WTC11 (cell line): Measurements from ENCODE around the gene RTBDN. TPM values are rescaled to one million over a fixed set of nuclear protein-coding genes. Genes with fewer than 3 reads are reported as not detected.
A peak's percentile ranks its signal among the peaks of the same experiment; 100 is the strongest.

Experiments used
- ATAC-seq: fragments of 200-7000 bp; cut with Tn5 transposase; 2 replicates; pipeline ENCODE4 v1.10.0; 2021; ENCODE audit warnings: mild to moderate bottlenecking, moderate library complexity
- CTCF ChIA-PET: fragments of 300-600 bp; sonication (Branson Sonifier 250); formaldehyde crosslinking; loops from one replicate; lab custom pipeline; 2021; ENCODE audit warnings: antibody characterized with exemption; lab: Charles Lee
- POLR2A ChIA-PET: fragments of 350-600 bp; sonication (Branson Sonifier 250); formaldehyde crosslinking; loops from one replicate; lab custom pipeline; 2021; ENCODE audit warnings: antibody characterized with exemption; lab: Charles Lee
- DNase-seq: peaks from one replicate; pipeline ENCODE4 v3.0.0; 2021; ENCODE audit warnings: low spot score
- H3K27ac Mint-ChIP-seq: 2 replicates; pipeline ENCODE4 v1.8.0; 2021; ENCODE audit warnings: mixed read lengths
- H3K27me3 Mint-ChIP-seq: 2 replicates; pipeline ENCODE4 v1.8.0; 2021; ENCODE audit warnings: low read depth, mild to moderate bottlenecking, moderate library complexity, mixed read lengths
- H3K36me3 Mint-ChIP-seq: 2 replicates; pipeline ENCODE4 v1.8.0; 2021; ENCODE audit warnings: mixed read lengths
- H3K4me1 Mint-ChIP-seq: 2 replicates; pipeline ENCODE4 v1.8.0; 2022; ENCODE audit warnings: mixed read lengths
- H3K4me3 Mint-ChIP-seq: 2 replicates; pipeline ENCODE4 v1.8.0; 2021; ENCODE audit warnings: mild to moderate bottlenecking, moderate library complexity, mixed read lengths
- H3K9me3 Mint-ChIP-seq: 2 replicates; pipeline ENCODE4 v1.8.0; 2021; ENCODE audit warnings: mixed read lengths
- ATF2 ChIP-seq: sonication (generic); formaldehyde crosslinking; IDR thresholded peaks from 2 replicates; pipeline ENCODE4 v1.8.1; 2022; ENCODE audit warnings: low read depth, missing genetic modification reagents, borderline replicate concordance
- ATF6 ChIP-seq: sonication (generic); formaldehyde crosslinking; IDR thresholded peaks from 2 replicates; pipeline ENCODE4 v1.8.1; 2023; ENCODE audit warnings: mild to moderate bottlenecking, missing genetic modification reagents
- CDX4 ChIP-seq: fragments of 250-450 bp; sonication (Bioruptor Pico); IDR thresholded peaks from 2 replicates; pipeline ENCODE4 v1.9.0; 2021; ENCODE audit warnings: moderate library complexity, mild to moderate bottlenecking, inconsistent platforms, borderline replicate concordance
- E2F4 ChIP-seq: sonication (generic); formaldehyde crosslinking; IDR thresholded peaks from 2 replicates; pipeline ENCODE4 v1.8.1; 2022; ENCODE audit warnings: low read depth, mild to moderate bottlenecking, moderate library complexity, missing genetic modification reagents, borderline replicate concordance
- E2F5 ChIP-seq: sonication (generic); formaldehyde crosslinking; IDR thresholded peaks from 2 replicates; pipeline ENCODE4 v1.8.1; 2022; ENCODE audit warnings: mild to moderate bottlenecking, moderate library complexity, missing genetic modification reagents
- ELF4 ChIP-seq: sonication (generic); formaldehyde crosslinking; IDR thresholded peaks from 2 replicates; pipeline ENCODE4 v1.8.1; 2022; ENCODE audit warnings: low read depth, mild to moderate bottlenecking, moderate library complexity, missing genetic modification reagents
- EMX1 ChIP-seq: fragments of 250-450 bp; sonication (Bioruptor Pico); IDR thresholded peaks from 2 replicates; pipeline ENCODE4 v1.8.0; 2021; ENCODE audit warnings: mild to moderate bottlenecking
- HMGXB4 ChIP-seq: sonication (generic); formaldehyde crosslinking; IDR thresholded peaks from 2 replicates; pipeline ENCODE4 v1.8.1; 2023; ENCODE audit warnings: mild to moderate bottlenecking, moderate library complexity, missing genetic modification reagents
- IRF2 ChIP-seq: sonication (generic); formaldehyde crosslinking; IDR thresholded peaks from 2 replicates; pipeline ENCODE4 v1.8.0; 2022; ENCODE audit warnings: low read depth, missing genetic modification reagents, borderline replicate concordance
- MYBL2 ChIP-seq: sonication (generic); formaldehyde crosslinking; IDR thresholded peaks from 2 replicates; pipeline ENCODE4 v1.8.1; 2023; ENCODE audit warnings: mild to moderate bottlenecking, moderate library complexity, missing genetic modification reagents
- NFYB ChIP-seq: sonication (generic); formaldehyde crosslinking; conservative IDR thresholded peaks from 2 replicates; pipeline ENCODE4 v1.8.0; 2022; ENCODE audit warnings: low read depth, missing genetic modification reagents
- PRDM15 ChIP-seq: sonication (generic); formaldehyde crosslinking; IDR thresholded peaks from 2 replicates; pipeline ENCODE4 v1.8.0; 2022; ENCODE audit warnings: missing genetic modification reagents
- PRRX2 ChIP-seq: fragments of 250-450 bp; sonication (Bioruptor Pico); IDR thresholded peaks from 2 replicates; pipeline ENCODE4 v1.8.0; 2021; ENCODE audit warnings: mild to moderate bottlenecking
- RELA ChIP-seq: sonication (generic); formaldehyde crosslinking; IDR thresholded peaks from 2 replicates; pipeline ENCODE4 v1.8.1; 2022; ENCODE audit warnings: missing genetic modification reagents, mild to moderate bottlenecking, borderline replicate concordance
- SP1 ChIP-seq: sonication (generic); formaldehyde crosslinking; conservative IDR thresholded peaks from 2 replicates; pipeline ENCODE4 v1.8.1; 2022; ENCODE audit warnings: missing genetic modification reagents
- TEAD4 ChIP-seq: sonication (generic); formaldehyde crosslinking; IDR thresholded peaks from 2 replicates; pipeline ENCODE4 v1.8.0; 2022; ENCODE audit warnings: mild to moderate bottlenecking, missing genetic modification reagents
- TP53 ChIP-seq: sonication (generic); formaldehyde crosslinking; IDR thresholded peaks from 2 replicates; pipeline ENCODE4 v1.8.1; 2023; ENCODE audit warnings: mild to moderate bottlenecking, missing genetic modification reagents
- ZBTB21 ChIP-seq: sonication (generic); formaldehyde crosslinking; IDR thresholded peaks from 2 replicates; pipeline ENCODE4 v1.8.1; 2023; ENCODE audit warnings: mild to moderate bottlenecking, missing genetic modification reagents, borderline replicate concordance
- ZNF281 ChIP-seq: sonication (generic); formaldehyde crosslinking; IDR thresholded peaks from 2 replicates; pipeline ENCODE4 v1.8.0; 2023; ENCODE audit warnings: mild to moderate bottlenecking, missing genetic modification reagents
- ZNF317 ChIP-seq: sonication (generic); formaldehyde crosslinking; IDR thresholded peaks from 2 replicates; pipeline ENCODE4 v1.8.1; 2023; ENCODE audit warnings: low read depth, mild to moderate bottlenecking, moderate library complexity, missing genetic modification reagents, borderline replicate concordance
- total RNA-seq: library from RNA; stranded (reverse); gene quantifications from 3 replicates; pipeline ENCODE4 v1.2.3, GENCODE V29; 2021

The RTBDN gene
- total RNA-seq, 1 experiment from 2014 or later, result 2.4 TPM

- TF ChIP-seq E2F5 (CRISPR knock-in tag) (0 out of 2 replicates have a peak, but pooled peaks have one; percentile 51), MYBL2 (CRISPR knock-in tag) (0 out of 2 replicates have a peak, but pooled peaks have one; percentile 52), ZNF281 (no peak), ATF2 (CRISPR knock-in tag) (no peak), PRRX2 (CRISPR knock-in tag) (no peak), ELF4 (no peak)
These were observed 8.9 kb downstream of the RTBDN start (continued) for GRCh38 chr19:12825254-12826131.

- no peaks in the 10 kb centered on the region for H3K36me3 Mint-ChIP-seq
- CTCF ChIA-PET, result interaction anchor here (0.5 kb wide), 1 partner anchor 148 kb away, joined by 3 read pairs; no protein-coding TSS in a partner anchor
- H3K27me3 Mint-ChIP-seq, result peaks cover 6% of the 10 kb centered on the region; the same call in 1 of the 2 replicates
- H3K27ac Mint-ChIP-seq, result peak overlapping the region; percentile 59
- peaks cover 11% of the 10 kb centered on the region for H3K4me1 Mint-ChIP-seq
- H3K4me3 Mint-ChIP-seq, result no peak overlapping the region
- POLR2A ChIA-PET, result no interaction called here
- ATAC-seq (no peak), DNase-seq (no peak)
- H3K9me3 Mint-ChIP-seq, result peaks cover 4% of the 10 kb centered on the region; the same call in 1 of the 2 replicates
- no peak for TF ChIP-seq E2F4
- no peak for TF ChIP-seq NFYB (CRISPR knock-in tag)
- no peak for TF ChIP-seq HMGXB4
- TF ChIP-seq PRDM15 (CRISPR knock-in tag), result no peak
- TF ChIP-seq ZNF317 (CRISPR knock-in tag), result no peak
- TF ChIP-seq RELA (CRISPR knock-in tag), result no peak
- no peak for TF ChIP-seq CDX4
- TF ChIP-seq ATF6 (CRISPR knock-in tag), result no peak
- no peak for TF ChIP-seq EMX1 (CRISPR knock-in tag)
- no peak for TF ChIP-seq ZBTB21 (CRISPR knock-in tag)
- TF ChIP-seq TEAD4, result no peak
- no peak for TF ChIP-seq TP53
- no peak for TF ChIP-seq ELF4
- TF ChIP-seq SP1 (CRISPR knock-in tag), result no peak
- TF ChIP-seq IRF2 (CRISPR knock-in tag), result no peak
These were observed 12.6 kb downstream of the RTBDN start for GRCh38 chr19:12821761-12822160.
